Spleen (tissue), 7 donors: ENCODE results near the gene CPLX3.
A peak's percentile ranks its signal among the peaks of the same experiment; 100 is the strongest.

ENCODE experiments used
- CTCF ChIP-seq, 11 experiments: fragments of 200-600 bp in 7 of 11; fragments of 450-650 bp in 4 of 11; sonication (generic) in 4 of 11; IDR thresholded peaks in 8 of 11; conservative IDR thresholded peaks in 3 of 11; 1 replicate in 7 of 11; 2 replicates in 4 of 11; pipeline versions ENCODE4 v1.4.0 to v1.8.0; 2016 to 2021; ENCODE audit warnings: antibody characterized with exemption in 11 of 11, inconsistent platforms in 4 of 11, mild to moderate bottlenecking in 1 of 11
- POLR2AphosphoS5 ChIP-seq, 3 donors: sonication (generic); formaldehyde crosslinking; IDR thresholded peaks; one replicate each; pipeline ENCODE4 v1.5.1; 2017; ENCODE audit warnings: antibody characterized with exemption in 3 of 3
- donor health status: DM: no; HTN: no; CAD: no; lungs with moderate emphysema.
- donor health status: DM: no; HTN: no; CAD: no.
- donor health status: DM: no; HTN: no; CAD: no.

GRCh38 chr15:74838137-74838516 is 11.7 kb downstream of the CPLX3 start:
- no peak for TF ChIP-seq CTCF (IDR thresholded peaks at IDR 0.05 in 8 of 11, conservative IDR thresholded peaks at IDR 0.05 in 3 of 11)
- peak in 1 of 3 donors; percentile 40 for TF ChIP-seq POLR2AphosphoS5 (IDR thresholded peaks at IDR 0.05)
